Testis (tissue), 2 donors: ENCODE measurements around the gene APBB1IP.

ENCODE experiments used
- CTCF ChIP-seq, 3 experiments: fragments of 450-650 bp in 2 of 3; fragments of 200-600 bp in 1 of 3; sonication (generic) in 1 of 3; IDR thresholded peaks; one replicate each; pipeline ENCODE4 v1.5.1; 2016 to 2019; ENCODE audit warnings: antibody characterized with exemption in 3 of 3, mild to moderate bottlenecking in 2 of 3, moderate library complexity in 1 of 3
- POLR2A ChIP-seq: fragments of 450-650 bp; IDR thresholded peaks from one replicate; pipeline ENCODE4 v1.6.1; 2017; ENCODE audit warnings: antibody characterized with exemption, mild to moderate bottlenecking, moderate library complexity

GRCh38 chr10:26467639-26468038 lies 29.5 kb downstream of the APBB1IP start:
- no peak for TF ChIP-seq CTCF (IDR thresholded peaks at IDR 0.05)
- TF ChIP-seq POLR2A, result no peak
